GM21528 (cell line): ENCODE measurements around the gene GID4.

Source experiments
- ATAC-seq: cut with Tn5 transposase; IDR thresholded peaks from one replicate; pipeline ENCODE4 v1.9.1; 2021; ENCODE audit warnings: mild to moderate bottlenecking, moderate library complexity; ENCODE audit not compliant: unreplicated experiment, low FRiP score

GID4 gene

GRCh38 chr17:18093616-18094408, 54.6 kb downstream of the GID4 start:
- no peak for ATAC-seq

- ATAC-seq = no peak
Measured at GRCh38 chr17:18094409-18094807, 55.2 kb downstream of the GID4 start.

GRCh38 chr17:18099516-18099915, 60.3 kb downstream of the GID4 start:
- ATAC-seq = no peak

DNA sequence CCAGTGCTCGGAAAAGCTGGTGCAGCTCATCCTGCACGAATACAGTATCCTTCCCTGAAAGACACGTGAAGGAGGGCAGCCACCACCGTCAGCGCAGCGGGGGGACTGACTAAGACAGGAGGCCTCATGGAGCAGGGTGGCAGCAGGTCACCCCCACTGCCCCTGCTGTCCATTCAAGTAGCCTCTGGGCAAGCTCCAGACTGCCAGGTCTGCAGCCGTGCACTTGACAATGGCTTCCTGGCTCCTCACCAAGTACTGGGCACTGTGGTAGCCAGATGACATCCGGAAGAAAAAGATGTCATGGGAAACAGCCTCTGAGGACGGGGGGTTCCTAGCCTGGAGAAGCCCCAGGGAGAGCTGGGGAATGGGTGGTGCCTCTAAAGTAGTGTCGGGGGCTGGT, 61.4 kb downstream of the GID4 start:
- ATAC-seq = no peak

DNA sequence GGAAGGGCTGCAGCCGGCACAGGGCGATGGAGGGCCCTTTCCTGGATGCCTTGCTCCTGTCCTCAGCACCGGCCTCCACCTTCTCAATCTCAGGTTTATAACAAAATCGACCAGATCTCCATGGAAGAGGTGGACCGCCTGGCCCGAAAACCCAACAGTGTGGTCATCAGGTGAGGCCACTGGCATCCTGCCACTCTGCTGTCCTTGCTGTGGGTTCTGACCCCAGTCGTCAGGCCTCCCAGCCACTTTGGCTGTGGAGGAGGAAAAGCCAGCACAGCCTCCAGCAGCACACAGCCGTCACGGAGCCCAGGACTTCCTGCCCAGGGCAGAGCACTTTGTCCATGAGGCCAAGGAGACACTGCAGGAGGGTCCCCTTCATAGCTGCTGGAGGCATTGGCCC, 62.6 kb downstream of the GID4 start:
- ATAC-seq = no peak

GRCh38 chr17:18102640-18103039, 63.4 kb downstream of the GID4 start:
- ATAC-seq = no peak

DNA sequence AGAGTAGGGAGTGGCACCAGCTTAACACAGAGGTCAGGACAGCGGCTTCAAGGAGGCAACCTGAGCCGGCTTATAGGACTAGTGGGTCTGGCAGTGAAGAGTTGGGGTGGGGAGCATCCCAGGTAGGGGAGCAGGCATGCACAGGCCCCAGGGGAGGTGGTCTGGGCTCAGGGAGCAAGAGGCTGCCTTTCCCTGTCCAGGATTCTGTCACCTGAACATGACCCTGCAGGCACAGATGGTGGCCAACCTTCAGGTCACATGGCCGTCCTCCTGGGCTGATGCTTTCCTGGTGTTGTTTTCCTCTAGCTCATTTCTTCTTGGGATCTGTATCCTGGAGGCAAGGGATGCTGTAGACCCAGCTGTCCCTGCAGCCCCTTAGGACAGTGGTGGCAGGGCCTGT, 65.8 kb downstream of the GID4 start:
- no peak for ATAC-seq

DNA sequence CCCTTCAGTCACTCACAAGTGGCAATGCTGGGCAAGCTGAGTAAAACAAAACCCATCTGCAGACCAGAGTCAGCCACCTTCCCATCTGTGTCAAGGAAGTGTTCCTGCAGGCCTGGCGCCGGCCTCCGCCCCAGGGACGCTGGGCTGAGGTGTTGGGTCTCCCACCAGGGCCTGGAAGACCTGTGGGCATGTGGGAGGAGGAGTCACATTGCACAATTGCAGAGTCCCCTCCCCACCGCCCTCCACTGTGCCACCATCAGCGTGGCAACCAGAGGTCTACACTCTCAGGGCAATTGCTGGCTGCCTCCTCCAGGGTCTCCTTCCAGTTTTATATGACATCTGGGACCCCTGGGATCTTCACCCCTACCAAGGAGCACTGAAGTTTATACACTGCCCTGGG, 66.4 kb downstream of the GID4 start:
- no peak for ATAC-seq

- no peak for ATAC-seq
Measured at GRCh38 chr17:18106211-18106610, 67.0 kb downstream of the GID4 start.

- no peak for ATAC-seq
Measured at GRCh38 chr17:18107061-18107790, 68.0 kb downstream of the GID4 start.

GRCh38 chr17:18107971-18108370, 68.8 kb downstream of the GID4 start:
- no peak for ATAC-seq

- no peak for ATAC-seq
Measured at GRCh38 chr17:18108401-18109312, 69.4 kb downstream of the GID4 start, which contains the start of gene MYO15A. TSS of gene MYO15A (plus strand) at chr17:18108756. CDS start at chr17:18118801, 10,045 bp downstream.

GRCh38 chr17:18109935-18110485, 70.8 kb downstream of the GID4 start:
- no peak for ATAC-seq

DNA sequence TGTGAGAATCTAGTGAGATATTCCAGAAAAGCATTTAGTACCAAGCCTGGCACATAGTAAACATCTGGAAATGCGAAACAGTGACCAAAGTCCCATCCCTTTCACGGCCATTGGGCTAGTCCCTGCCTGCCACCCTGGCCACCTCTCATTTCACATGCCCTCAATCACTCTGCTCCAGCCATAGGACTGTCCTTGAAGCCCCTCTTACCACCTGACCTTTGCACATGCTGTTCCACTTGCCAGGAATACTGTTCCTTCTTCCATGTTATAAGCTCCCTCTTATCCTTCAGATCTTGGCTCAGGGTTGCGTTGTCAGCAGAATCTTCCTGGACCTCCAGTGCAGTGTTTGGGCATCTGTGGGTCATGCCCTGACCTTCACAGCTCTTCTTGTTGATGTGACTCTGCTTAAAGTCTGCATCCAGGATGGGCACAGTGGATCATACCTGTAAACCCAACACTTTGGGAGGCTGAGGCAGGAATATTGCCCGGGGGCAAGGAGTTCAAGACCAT, 71.5 kb downstream of the GID4 start:
- no peak for ATAC-seq

GRCh38 chr17:18111330-18111971, 72.2 kb downstream of the GID4 start:
- ATAC-seq = no peak

DNA sequence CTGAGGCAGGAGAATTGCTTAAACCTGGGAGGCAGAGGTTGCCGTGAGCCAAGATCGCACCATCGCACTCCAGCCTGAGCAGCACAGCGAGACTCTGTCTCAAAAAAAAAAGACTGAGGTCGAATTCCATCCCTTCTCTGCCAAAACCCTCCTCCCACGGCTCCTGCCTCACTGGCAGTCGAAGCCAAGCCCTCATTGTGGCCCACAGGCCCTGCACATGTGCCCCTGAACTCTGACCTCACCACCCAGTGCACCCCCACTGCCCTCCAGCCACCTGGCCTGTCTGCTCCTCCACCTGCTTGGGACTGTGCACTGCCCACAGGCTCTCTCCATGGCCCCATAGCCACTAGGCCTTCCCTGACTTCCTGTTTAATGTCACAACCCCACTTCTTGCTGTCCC, 76.3 kb downstream of the GID4 start:
- no peak for ATAC-seq

DNA sequence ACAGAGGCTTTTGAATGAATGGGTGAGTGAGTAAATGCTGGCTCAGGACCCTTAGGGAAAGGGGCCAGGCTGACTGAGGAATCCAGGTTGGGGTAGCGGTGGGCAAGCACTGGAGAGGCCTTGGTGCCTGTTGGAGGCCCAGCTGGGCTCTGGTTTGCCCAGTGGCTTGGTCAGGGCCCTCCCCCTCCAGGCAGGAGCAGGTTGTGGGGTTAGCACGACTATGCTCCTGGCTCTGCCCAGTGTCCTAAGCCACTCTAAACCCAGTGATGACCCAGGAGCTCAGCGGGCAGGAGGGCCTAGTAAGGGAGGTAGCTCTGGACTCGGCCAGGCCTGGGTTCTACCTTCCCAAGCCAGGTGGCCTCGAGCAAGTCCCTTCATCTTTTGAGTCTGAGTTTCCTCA, 76.9 kb downstream of the GID4 start:
- no peak for ATAC-seq

DNA sequence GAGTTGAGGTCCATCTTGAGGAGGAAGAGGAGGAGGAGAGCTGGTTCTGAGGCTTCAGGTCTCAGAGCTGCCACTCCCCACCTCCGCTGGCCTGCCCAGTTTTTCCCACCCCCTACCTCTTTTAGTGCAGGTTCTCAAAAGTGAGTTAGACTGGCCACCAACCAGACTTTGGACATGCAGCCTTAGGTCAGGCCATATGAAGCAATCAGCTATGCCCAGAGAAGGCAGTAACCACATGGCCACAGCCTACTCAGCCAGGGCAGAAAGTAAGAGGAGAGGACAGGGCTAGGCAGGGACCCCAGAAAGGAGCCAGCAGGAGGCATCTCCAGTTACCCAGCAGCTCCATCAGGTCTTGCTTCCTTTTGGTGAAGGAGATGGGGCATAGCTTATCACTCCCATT, 78.3 kb downstream of the GID4 start:
- no peak for ATAC-seq
